ENCODE data around the gene NEB. TPM values are rescaled to one million over a fixed set of nuclear protein-coding genes. Genes with fewer than 3 reads are reported as not detected.

The NEB gene
- total RNA-seq, 4 donors from 2014 or later, result 0.98 to 4.4 (median 2.4) TPM

DNA sequence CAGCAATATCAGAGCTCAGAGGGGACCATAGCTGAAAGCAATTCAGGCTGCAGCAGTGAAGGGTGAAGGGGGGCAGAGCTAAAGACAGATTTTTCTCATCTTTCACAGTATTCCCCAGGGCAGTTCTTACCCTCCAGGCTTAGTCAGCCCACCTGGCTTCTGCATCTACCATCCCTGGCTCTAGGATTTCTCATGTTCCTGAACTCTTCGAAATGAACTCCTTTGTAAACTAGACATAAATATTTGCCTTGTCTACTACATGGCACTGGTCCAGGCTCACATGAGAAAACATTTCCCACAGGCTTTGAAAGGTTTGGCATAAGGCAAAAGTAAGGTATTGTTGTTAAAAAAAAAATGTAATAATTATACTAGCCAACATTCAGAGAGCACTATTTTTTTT is 23.6 kb upstream of the NEB start:
- TF ChIP-seq, protein P1, sequence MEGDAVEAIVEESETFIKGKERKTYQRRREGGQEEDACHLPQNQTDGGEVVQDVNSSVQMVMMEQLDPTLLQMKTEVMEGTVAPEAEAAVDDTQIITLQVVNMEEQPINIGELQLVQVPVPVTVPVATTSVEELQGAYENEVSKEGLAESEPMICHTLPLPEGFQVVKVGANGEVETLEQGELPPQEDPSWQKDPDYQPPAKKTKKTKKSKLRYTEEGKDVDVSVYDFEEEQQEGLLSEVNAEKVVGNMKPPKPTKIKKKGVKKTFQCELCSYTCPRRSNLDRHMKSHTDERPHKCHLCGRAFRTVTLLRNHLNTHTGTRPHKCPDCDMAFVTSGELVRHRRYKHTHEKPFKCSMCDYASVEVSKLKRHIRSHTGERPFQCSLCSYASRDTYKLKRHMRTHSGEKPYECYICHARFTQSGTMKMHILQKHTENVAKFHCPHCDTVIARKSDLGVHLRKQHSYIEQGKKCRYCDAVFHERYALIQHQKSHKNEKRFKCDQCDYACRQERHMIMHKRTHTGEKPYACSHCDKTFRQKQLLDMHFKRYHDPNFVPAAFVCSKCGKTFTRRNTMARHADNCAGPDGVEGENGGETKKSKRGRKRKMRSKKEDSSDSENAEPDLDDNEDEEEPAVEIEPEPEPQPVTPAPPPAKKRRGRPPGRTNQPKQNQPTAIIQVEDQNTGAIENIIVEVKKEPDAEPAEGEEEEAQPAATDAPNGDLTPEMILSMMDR (IDR thresholded peaks at IDR 0.05; ENCODE audit: low read depth), result no peak

DNA sequence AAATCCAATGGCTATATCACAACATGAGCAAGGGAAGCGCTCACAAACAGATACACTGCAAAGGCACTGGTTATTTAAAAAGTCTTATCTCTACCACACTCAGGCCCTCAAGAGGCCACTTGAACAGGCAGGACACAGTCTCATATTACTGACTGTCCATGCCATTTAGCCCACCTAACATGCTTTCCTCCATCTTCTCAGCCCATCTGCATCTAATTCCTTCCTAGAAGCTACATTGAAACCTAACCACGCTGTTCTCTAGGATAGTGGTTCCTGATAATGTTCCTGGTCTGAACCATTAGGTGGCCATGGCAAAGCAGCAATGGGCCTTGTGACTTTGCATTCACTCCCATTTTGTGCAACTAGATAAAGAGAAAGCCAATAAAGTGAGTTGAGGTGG is 22.5 kb upstream of the NEB start:
- TF ChIP-seq, protein P1 (IDR thresholded peaks at IDR 0.05; ENCODE audit: low read depth), result no peak

DNA sequence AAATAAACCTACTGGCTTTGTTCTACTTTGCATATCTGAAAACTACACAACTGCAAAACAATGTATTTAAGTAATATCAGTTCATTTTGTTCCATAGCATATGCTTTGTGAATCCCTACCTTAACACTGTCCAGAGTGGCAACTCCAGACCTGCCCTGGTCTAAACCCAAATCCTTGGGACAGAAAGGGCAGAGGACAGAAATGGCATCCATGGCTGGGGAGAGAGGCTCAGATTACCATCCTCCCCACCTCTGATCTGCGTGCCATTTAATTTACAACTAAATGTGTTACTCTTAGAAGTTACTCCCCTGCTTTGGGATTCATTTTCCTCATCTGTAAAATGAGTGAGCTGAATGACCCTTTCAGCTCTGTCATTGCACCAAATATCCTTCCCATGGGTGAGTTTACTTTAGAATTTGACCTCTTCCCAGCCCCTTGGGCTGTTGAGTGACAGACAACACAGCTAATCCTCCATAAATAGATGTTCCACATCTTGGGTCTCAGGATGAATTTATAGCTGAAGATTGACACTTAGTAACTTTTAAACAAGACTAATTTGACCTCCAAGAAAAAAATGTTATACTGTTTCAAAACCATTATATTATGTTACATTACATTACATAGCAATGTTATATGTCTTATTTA is 20.1 kb upstream of the NEB start:
- TF ChIP-seq, protein P1 (IDR thresholded peaks at IDR 0.05; ENCODE audit: low read depth), result no peak

DNA sequence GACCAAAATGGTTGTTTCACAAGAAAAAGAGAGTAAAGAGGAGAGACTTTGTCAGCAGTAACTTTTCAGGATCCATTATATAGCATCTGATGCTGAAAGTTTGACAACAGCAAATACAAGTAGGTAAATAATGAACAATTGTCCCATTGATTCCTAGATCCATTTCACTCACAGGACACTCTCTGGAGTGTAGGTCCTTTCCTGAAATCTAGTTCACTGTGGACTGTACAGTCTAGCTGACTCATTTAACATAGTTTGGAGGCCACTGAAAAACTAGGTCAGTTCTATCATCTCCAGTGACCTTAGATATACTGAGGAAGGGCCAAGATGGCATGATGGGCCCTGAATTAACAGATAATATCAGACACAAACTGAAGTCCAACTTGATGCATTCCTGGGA is 19.3 kb upstream of the NEB start:
- TF ChIP-seq, protein P1 (IDR thresholded peaks at IDR 0.05; ENCODE audit: low read depth), result no peak

DNA sequence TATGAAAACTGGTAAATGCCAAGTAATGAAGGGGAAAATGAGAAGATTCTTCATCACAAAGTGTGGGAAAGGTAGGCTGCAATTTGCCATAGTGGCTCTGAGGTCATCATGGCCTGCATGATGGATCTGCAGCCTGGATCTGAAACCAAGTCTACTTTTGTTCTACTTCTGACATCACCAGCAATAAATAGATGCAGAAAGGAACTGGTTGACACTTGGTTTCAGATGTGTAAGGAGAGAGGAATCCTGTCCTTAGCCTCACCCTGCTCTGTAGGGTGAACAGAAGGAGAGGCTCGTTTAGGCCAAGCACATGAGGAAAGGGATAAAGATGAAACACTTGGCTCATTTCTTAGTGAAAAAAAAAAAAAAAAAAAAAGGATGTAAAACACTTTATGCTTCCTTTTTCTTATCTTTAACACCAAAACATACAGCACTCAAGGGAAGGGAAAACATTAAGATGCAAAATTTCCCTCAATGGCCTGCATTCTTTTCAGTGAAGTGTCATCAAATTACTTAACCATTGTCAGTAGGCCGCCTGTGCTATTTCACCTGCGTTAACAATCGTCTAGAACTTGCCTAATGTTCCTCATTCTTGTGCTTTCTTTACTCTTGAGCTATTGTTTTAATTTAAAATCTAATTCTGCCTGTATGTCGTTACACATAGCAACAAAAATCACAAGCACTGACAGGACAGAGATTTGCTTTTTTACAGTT is 3.9 kb downstream of the NEB start:
- TF ChIP-seq, protein P1 (IDR thresholded peaks at IDR 0.05; ENCODE audit: low read depth), result no peak

DNA sequence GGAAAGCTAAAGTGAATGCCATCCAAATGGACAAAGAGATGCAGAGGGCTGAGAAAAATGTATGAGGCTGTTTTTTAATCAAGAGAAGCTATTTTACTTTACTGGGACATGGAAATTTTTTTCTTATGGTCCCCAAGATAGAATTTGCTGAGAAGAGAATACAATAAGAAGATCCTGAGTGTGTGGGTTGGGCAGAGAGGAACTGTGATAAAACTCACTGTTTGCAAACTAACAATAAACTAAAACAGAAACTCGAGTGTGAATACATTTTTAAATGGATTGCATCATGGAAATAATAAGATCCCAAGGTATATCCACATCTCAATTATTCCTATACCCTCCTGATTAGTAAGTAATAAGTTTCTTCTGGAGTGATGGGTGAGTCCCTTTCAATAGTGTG is 4.4 kb downstream of the NEB start:
- TF ChIP-seq, protein P1 (IDR thresholded peaks at IDR 0.05; ENCODE audit: low read depth), result no peak

DNA sequence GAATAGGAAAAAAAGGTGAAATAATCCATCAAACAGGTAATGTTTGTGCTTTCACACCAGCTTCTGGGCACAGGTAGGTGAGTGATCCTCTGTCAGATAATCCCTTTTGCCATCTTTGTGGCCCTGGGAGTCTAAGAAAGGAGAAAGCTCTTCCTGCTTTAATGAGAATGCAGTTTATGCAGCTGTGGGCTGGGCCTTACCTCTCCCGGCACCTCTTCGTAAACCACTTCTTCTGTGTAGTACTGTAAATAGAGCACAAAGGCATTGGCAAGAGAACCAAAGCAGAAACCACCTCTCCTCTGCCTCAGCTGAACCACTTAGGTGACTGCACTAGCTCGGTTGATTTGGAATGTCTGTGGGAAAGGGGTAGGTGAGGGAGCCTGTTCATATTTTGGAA is 4.9 kb downstream of the NEB start:
- TF ChIP-seq, protein P1 (IDR thresholded peaks at IDR 0.05; ENCODE audit: low read depth), result no peak
